IMR-90 (cell line): Measurements from ENCODE around the gene FDPS. TPM values are rescaled to one million over a fixed set of nuclear protein-coding genes. Genes with fewer than 3 reads are reported as not detected.

Source experiments
- ATAC-seq: fragments of 200-7000 bp; cut with Tn5 transposase; 2 replicates; pipeline ENCODE4 v1.9.1; 2020; ENCODE audit warnings: low read depth, mild to moderate bottlenecking, moderate library complexity
- BruUV-seq: library from RNA; stranded (reverse); fragments of 400-500 nt; replicated peaks from 2 replicates; lab custom pipeline; 2021; lab: Mats Ljungman, UMichigan
- CTCF ChIA-PET: fragments of 300-600 bp; formaldehyde crosslinking; extraction: SDS; loops from one replicate; lab custom pipeline; 2021; ENCODE audit warnings: antibody characterized with exemption; lab: Yijun Ruan, JAX
- POLR2A ChIA-PET: fragments of 300-600 bp; sonication (Branson Sonifier 250); formaldehyde crosslinking; loops from one replicate; lab custom pipeline; 2022; ENCODE audit warnings: antibody characterized with exemption; ENCODE audit not compliant: unreplicated experiment; lab: Charles Lee
- DNase-seq: peaks from one replicate; pipeline ENCODE4 v3.0.0; 2013
- H2AFZ ChIP-seq: replicated peaks from 2 replicates; pipeline ENCODE3; 2013; ENCODE audit warnings: low read length, mild to moderate bottlenecking; ENCODE audit not compliant: poor library complexity
- H2AK5ac ChIP-seq: 2 replicates; pipeline ENCODE4 v1.6.1; 2013; ENCODE audit warnings: low read depth, low read length, inconsistent platforms
- H2AK9ac ChIP-seq: replicated peaks from 2 replicates; pipeline ENCODE3; 2013; ENCODE audit warnings: mild to moderate bottlenecking, low read depth, low read length, moderate library complexity; ENCODE audit not compliant: poor library complexity
- H2BK120ac ChIP-seq: 2 replicates; pipeline ENCODE4 v1.6.1; 2013; ENCODE audit warnings: low read depth, low read length, inconsistent platforms
- H2BK15ac ChIP-seq: 3 replicates; pipeline ENCODE4 v1.6.1; 2013; ENCODE audit warnings: low read depth, low read length, inconsistent platforms
- H2BK20ac ChIP-seq: 2 replicates; pipeline ENCODE4 v1.6.1; 2013; ENCODE audit warnings: low read depth, mild to moderate bottlenecking, inconsistent platforms, low read length, moderate library complexity
- H2BK5ac ChIP-seq: 2 replicates; pipeline ENCODE4 v1.6.1; 2013; ENCODE audit warnings: mild to moderate bottlenecking, low read depth, low read length, inconsistent platforms; ENCODE audit not compliant: poor library complexity, severe bottlenecking
- H3K14ac ChIP-seq: replicated peaks from 2 replicates; pipeline ENCODE4 v1.6.1; 2013; ENCODE audit warnings: low read depth, low read length, inconsistent platforms
- H3K18ac ChIP-seq: 2 replicates; pipeline ENCODE4 v1.6.1; 2013; ENCODE audit warnings: low read depth, low read length, control low read depth
- H3K23ac ChIP-seq: 2 replicates; pipeline ENCODE4 v1.6.1; 2013; ENCODE audit warnings: low read depth, low read length, inconsistent platforms
- H3K27ac ChIP-seq: 2 replicates; pipeline ENCODE4 v1.5.1; 2013; ENCODE audit warnings: mild to moderate bottlenecking, control low read depth, low read length; ENCODE audit not compliant: insufficient read depth
- H3K27me3 ChIP-seq: 2 replicates; pipeline ENCODE4 v1.6.1; 2013; ENCODE audit warnings: low read length; ENCODE audit not compliant: control insufficient read depth, insufficient read depth
- H3K36me3 ChIP-seq: 2 replicates; pipeline ENCODE4 v1.6.1; 2013; ENCODE audit warnings: low read length, mixed read lengths; ENCODE audit not compliant: control insufficient read depth, insufficient read depth
- H3K4ac ChIP-seq: 2 replicates; pipeline ENCODE4 v1.6.1; 2013; ENCODE audit warnings: low read depth, low read length, inconsistent platforms
- H3K4me1 ChIP-seq: 2 replicates; pipeline ENCODE4 v1.6.1; 2013; ENCODE audit warnings: low read length, mixed read lengths; ENCODE audit not compliant: control insufficient read depth, insufficient read depth
- H3K4me2 ChIP-seq: 2 replicates; pipeline ENCODE4 v1.6.1; 2013; ENCODE audit warnings: low read depth, mild to moderate bottlenecking, control low read depth, low read length, moderate library complexity
- H3K4me3 ChIP-seq: 2 replicates; pipeline ENCODE4 v1.5.1; 2013; ENCODE audit warnings: low read depth, mild to moderate bottlenecking, control low read depth, low read length, moderate library complexity; ENCODE audit not compliant: insufficient read depth
- H3K56ac ChIP-seq: 2 replicates; pipeline ENCODE4 v1.6.1; 2013; ENCODE audit warnings: low read length, inconsistent platforms; ENCODE audit not compliant: insufficient read depth; ENCODE audit errors: extremely low read depth
- H3K79me1 ChIP-seq, 2 experiments: 2 replicates each; pipeline ENCODE4 v1.6.1; 2013; ENCODE audit warnings: low read length in 2 of 2, inconsistent platforms in 1 of 2, low read depth in 1 of 2
- H3K9ac ChIP-seq: 2 replicates; pipeline ENCODE4 v1.6.1; 2013; ENCODE audit warnings: low read depth, low read length, control low read depth
- H3K9me1 ChIP-seq: 2 replicates; pipeline ENCODE4 v1.6.1; 2013; ENCODE audit warnings: low read length, inconsistent platforms; ENCODE audit not compliant: insufficient read depth
- H3K9me3 ChIP-seq: 2 replicates; pipeline ENCODE4 v1.6.1; 2013; ENCODE audit warnings: low read length; ENCODE audit not compliant: control insufficient read depth, insufficient read depth
- H4K20me1 ChIP-seq: 2 replicates; pipeline ENCODE4 v1.6.1; 2013; ENCODE audit warnings: low read length, inconsistent platforms; ENCODE audit not compliant: insufficient read depth
- H4K5ac ChIP-seq: 2 replicates; pipeline ENCODE4 v1.6.1; 2013; ENCODE audit warnings: mild to moderate bottlenecking, low read depth, low read length, control low read depth
- H4K8ac ChIP-seq, 2 experiments: 2 replicates each; pipeline ENCODE4 v1.6.1; 2013; ENCODE audit warnings: low read depth in 2 of 2, low read length in 2 of 2, control low read depth in 1 of 2, inconsistent platforms in 1 of 2
- H4K91ac ChIP-seq: 2 replicates; pipeline ENCODE4 v1.6.1; 2013; ENCODE audit warnings: low read depth, low read length, inconsistent platforms; ENCODE audit not compliant: insufficient read depth
- CHD1 ChIP-seq: IDR thresholded peaks from 2 replicates; pipeline ENCODE4 v1.6.1; 2012; ENCODE audit warnings: low read depth, low read length, improper control_type of control experiment
- MAZ ChIP-seq: IDR thresholded peaks from 2 replicates; pipeline ENCODE4 v1.6.1; 2012; ENCODE audit warnings: low read depth, mild to moderate bottlenecking, low read length, improper control_type of control experiment, moderate library complexity, borderline replicate concordance
- POLR2A ChIP-seq: IDR thresholded peaks from 2 replicates; pipeline ENCODE4 v1.6.1; 2012; ENCODE audit warnings: mild to moderate bottlenecking, low read depth, low read length
- SMC3 ChIP-seq: fragments of 150-350 bp; IDR thresholded peaks from 2 replicates; pipeline ENCODE4 v1.6.1; 2016; ENCODE audit warnings: low read depth, mild to moderate bottlenecking, antibody characterized with exemption, low read length, moderate library complexity
- WGBS, 2 experiments: methylation state at CpG; one replicate each; pipeline versions ENCODE4 v1.1.5 to v1.1.7; 2013; ENCODE audit warnings: missing lambda C conversion rate in 2 of 2; ENCODE audit not compliant: insufficient read length in 1 of 2; ENCODE audit errors: extremely low coverage in 2 of 2; 5-methylcytosine and 5-hydroxymethylcytosine counted together
- dilution Hi-C: fragments of 300-500 bp; cut with HindIII; formaldehyde crosslinking; loops from one replicate; pipeline ENCODE4 v1.14.3; 2018; ENCODE audit warnings: low sequenced_read_pairs; ENCODE audit not compliant: unreplicated experiment
- in situ Hi-C: fragments of 300-500 bp; cut with MboI; formaldehyde crosslinking; loops from 3 replicates; pipeline ENCODE4 v1.14.3; 2019; ENCODE audit warnings: low sequenced_read_pairs, inconsistent platforms, mixed read lengths
- intact Hi-C: fragments of 100-400 bp; cut with micrococcal nuclease; formaldehyde crosslinking; loops from 2 replicates; pipeline ENCODE4 v1.10.0; 2022
- polyA plus RNA-seq, 3 experiments: library from polyadenylated mRNA; depleted of rRNA; stranded (reverse); fragments of >200 nt; gene quantifications; 2 replicates each; pipeline ENCODE4 v1.2.3, GENCODE V29; 2012; ENCODE audit warnings: low replicate concordance in 1 of 3
- total RNA-seq: library from RNA; depleted of rRNA; stranded (reverse); fragments of >200 nt; gene quantifications from 2 replicates; pipeline ENCODE4 v1.2.3, GENCODE V29; 2012

FDPS gene
- total and polyA plus RNA-seq, 2 of the 4 experiments (the other 2 are of a cell fraction): 183 to 191 TPM

DNA sequence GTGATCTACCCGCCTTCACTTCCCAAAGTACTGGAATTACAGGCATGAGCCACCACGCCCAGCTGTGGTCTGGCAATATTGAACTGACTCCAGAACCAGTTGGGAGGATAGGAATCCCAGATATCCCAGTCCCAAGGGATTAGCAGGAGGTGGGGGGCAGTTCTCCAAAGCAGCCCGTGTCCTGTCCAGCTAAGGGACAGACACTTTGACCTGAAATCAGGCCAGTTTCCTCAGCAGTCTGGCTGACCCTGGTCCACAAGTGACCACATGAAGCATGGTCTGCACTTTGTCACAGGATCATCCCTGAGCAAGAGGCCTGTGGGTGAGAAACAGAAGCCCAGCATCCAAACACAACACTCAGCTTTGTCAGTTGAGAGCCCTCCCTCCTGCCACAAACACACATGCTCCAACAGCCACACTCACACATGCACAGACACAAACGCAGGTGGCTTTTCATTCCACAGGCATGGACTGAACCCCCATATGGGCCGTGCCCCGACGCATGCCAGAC lies 2.7 kb upstream of the FDPS start:
- ATAC-seq (no peak), DNase-seq (no peak)
- no peak overlapping the region for H2BK15ac ChIP-seq
- H4K8ac ChIP-seq: no peak overlapping the region
- no peak overlapping the region for H3K14ac ChIP-seq
- no peak overlapping the region for H3K18ac ChIP-seq
- peaks cover 4 to 20% of the 10 kb centered on the region in 2 experiments; a peak in 3 of 4 replicates for H3K79me1 ChIP-seq
- no peaks in the 10 kb centered on the region for H3K9me3 ChIP-seq
- TF ChIP-seq SMC3: no peak
- no peak for TF ChIP-seq POLR2A
- TF ChIP-seq MAZ: no peak
- TF ChIP-seq CHD1: no peak
- peak overlapping the region; percentile 51; the same call in 1 of the 2 replicates for H3K4ac ChIP-seq
- no peak overlapping the region for H3K9ac ChIP-seq
- POLR2A ChIA-PET: no interaction called here
- intact Hi-C loops: loop anchor here (5.0 kb wide), 1 partner anchor 44 kb away; the partner anchor contains the start of gene SCAMP3
- peaks cover 2% of the 10 kb centered on the region; the same call in 1 of the 2 replicates for H3K27me3 ChIP-seq
- no peak overlapping the region for H2BK120ac ChIP-seq
- H3K56ac ChIP-seq: no peak overlapping the region
- no peak overlapping the region for H2BK20ac ChIP-seq
- peaks cover 4% of the 10 kb centered on the region for H3K4me1 ChIP-seq
- CTCF ChIA-PET: no interaction called here
- in situ Hi-C loops: no loop called here
- H3K4me2 ChIP-seq: no peak overlapping the region
- H3K27ac ChIP-seq: no peak overlapping the region
- dilution Hi-C loops: no loop called here
- no peak overlapping the region for H3K4me3 ChIP-seq
- H2AFZ ChIP-seq: peak overlapping the region; percentile 72
- H3K9me1 ChIP-seq: peaks cover 7% of the 10 kb centered on the region; the same call in 1 of the 2 replicates
- no peaks in the 10 kb centered on the region for H3K36me3 ChIP-seq
- H2AK5ac ChIP-seq: no peak overlapping the region
- H4K5ac ChIP-seq: no peak overlapping the region
- BruUV-seq: no TSS peak
- no peaks in the 10 kb centered on the region for H4K20me1 ChIP-seq
- no peak overlapping the region; the same call in 1 of the 2 replicates for H3K23ac ChIP-seq
- H2BK5ac ChIP-seq: no peak overlapping the region
- WGBS, 2 experiments: 20% methylated on average over 1 of the region's 7 CpGs; no CpG with 5 or more reads in 1 of the 2 experiments
- no peak overlapping the region for H4K91ac ChIP-seq
- peak overlapping the region; percentile 42 for H2AK9ac ChIP-seq
